GM19099 (cell line): ENCODE data around the gene GLP2R.

Experiments used
- POLR2A ChIP-seq: IDR thresholded peaks from 3 replicates; pipeline ENCODE4 v1.6.1; 2011; ENCODE audit warnings: low read depth; ENCODE audit not compliant: insufficient read length; ENCODE audit errors: extremely low read depth

GLP2R gene

DNA sequence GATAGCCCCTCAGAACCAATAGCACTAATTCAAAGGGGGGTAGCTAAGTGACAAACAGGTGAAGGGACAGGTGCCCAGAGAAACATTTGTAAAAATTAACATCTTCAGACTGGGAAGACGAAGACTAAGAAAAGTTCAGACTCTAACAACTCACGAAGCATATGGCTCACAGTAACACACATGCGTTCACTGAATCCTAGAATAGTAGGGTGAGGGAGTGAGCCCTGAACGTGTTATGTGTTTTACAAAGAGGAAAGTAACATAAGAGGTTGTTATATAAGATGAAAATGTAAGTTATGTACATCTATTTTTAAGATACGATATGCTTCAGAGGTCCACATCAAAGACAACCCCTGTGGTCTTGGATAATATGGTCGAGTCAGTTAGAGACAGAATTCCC lies 19.0 kb upstream of the GLP2R start:
- no peak for TF ChIP-seq POLR2A

DNA sequence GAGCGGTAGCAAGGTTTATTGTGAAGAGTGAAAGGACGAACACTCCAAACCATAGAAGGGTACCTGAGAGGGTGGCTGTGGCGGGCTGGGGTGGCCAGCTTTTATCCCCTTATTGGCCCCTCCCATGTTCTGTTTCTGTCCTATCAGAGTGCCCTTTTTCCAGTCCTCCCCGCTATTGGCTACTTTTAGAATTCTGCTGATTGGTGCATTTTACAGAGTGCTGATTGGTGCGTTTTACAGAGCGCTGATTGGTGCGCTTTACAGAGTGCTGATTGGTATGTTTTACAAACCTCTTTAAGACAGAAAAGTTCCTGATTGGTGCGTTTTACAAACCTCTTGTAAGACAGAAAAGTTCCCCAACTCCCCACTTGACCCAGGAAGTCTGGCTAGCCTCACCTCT lies 16.3 kb upstream of the GLP2R start:
- TF ChIP-seq POLR2A, result no peak

DNA sequence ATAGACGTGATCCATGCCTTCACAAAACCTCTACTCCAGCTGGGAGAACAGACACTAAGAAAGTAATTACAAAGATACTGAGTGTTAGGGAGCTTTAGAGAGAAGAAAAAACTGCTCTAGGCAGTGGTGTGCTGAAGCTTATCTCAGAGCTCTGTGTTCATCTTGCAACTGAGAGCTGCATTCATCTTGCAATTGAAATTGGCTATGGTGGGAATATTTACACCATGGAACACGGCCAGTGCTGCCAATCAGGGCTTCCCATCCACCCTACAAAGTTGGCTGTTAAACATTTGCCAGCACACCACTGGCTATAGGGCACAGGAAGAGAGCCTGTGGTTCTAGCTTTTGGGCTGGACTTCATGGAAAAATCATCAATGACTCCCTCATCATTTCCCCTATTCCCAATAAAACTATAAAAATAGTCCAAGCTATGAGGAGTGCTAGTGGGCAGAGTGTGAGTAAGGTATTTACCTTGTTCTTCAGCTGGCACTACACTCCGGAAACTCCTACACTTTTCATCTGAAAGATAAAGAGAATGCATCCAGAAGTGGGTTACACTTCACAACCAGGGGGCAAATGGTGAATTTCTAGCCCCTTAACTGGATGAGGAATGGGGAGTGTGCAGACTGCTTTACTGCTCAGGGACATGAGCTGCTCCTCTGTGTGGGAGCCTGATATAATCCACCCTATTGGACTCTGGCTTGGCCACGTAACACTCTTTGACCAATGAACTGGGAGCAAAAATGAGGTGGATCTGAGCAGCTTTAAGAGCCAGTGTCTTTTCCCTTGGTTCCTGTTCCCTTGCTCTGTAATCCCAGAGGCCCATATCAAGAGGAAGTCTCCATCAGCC lies 15.4 kb upstream of the GLP2R start:
- TF ChIP-seq POLR2A, result no peak

DNA sequence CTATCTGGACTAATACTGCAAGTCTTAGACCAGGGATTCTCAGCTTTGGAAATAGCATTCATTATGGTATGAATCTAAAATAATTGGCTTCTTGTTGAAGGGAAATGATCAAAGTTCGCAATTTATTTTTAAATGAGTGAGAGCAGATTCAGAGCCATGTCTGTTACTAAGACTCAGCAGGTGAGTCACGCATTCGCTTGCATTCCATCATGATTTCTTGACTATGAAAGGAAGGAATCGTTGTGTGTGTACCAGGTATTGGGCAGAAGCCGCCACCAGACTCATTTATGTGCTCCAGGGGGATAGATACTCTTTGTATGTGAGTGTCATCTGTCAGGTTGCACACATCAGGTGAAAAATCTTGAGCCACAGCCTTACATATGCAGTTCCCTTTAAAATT lies 14.6 kb upstream of the GLP2R start:
- TF ChIP-seq POLR2A, result no peak

DNA sequence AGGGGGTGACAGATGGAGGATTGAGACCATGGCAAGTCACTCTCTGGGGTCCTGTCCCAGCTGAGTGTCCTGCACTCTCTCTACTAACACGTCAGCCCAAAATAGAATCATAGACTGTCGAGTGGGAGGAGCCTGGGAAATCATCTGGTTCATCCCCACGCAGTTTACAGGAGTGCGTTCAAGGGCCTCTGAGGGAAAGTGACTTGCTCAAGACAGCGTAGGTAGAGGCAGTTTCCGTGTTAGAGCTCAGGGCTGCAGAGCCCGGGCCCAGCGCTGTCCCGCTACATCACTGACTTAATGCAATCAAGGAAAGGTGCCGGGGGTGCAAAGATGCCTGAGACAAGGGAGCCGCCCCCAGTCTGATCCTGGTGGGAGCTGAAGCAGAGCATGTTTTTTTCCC lies 14.2 kb upstream of the GLP2R start:
- no peak for TF ChIP-seq POLR2A

DNA sequence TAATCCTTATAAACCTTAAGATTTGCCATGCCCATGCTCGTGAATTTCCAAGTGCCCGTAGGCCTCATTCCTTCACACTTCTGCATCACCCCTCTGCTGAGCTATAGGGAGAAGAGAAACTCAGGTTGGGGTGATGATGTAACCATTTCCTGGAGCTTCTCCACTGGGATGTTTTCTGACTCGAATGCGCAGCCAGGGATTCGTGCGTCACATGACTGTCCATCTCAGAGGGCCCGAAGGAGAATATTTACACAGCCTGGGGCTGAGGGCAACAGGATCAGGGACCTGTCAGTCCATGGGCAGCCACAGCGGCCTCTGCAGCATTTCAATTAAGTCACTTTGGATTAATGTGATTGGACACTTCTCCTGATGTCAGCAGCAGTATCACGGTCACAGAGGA lies 12.6 kb upstream of the GLP2R start:
- TF ChIP-seq POLR2A, result no peak

DNA sequence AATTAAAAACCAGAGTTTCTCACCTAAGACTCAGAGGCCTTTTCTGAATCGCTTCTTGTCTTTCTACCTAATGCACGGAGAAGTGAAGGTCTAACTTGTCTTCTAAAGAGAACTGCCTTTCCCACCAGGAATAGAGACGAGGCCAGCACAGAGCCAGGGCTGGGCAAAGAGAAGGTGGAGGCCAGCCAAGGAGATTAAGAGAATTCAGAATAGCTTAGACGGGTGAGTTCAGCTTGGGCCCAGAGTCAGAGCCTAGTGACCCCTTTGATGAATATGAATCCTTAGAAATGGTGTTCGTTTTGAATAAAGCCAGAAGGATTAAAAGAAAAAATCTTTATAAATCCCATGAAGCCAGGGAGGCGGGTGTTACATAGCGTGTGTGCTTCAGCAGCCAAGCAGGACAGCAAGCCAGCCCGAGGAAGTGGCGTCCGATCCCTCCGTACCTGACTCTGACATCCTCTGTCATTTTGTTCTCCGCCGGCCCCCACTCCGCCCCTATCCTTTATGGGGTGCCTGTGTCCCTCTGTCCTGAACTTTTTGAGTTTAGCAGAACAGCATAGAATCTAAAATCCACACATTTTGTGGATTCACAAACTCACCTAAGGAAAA lies 11.3 kb upstream of the GLP2R start:
- no peak for TF ChIP-seq POLR2A

DNA sequence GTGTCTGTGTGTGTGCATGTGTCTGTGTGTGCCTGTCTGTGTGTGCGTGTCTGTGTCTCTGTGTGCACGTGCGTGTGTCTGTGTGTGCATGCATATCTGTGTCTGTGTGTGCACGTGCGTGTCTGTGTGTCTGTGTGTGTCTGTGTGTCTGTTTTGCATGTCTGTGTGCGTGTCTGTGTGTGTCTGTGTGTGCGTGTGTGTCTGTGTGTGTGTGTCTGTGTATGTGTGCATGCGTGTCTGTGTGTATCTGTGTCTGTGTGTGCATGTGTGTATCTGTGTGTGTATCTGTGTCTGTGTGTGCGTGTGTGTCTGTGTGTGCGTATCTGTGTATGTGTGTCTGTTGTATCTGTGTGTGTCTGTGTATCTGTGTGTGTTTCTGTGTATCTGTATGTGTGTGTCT lies 9.3 kb upstream of the GLP2R start:
- TF ChIP-seq POLR2A, result no peak

DNA sequence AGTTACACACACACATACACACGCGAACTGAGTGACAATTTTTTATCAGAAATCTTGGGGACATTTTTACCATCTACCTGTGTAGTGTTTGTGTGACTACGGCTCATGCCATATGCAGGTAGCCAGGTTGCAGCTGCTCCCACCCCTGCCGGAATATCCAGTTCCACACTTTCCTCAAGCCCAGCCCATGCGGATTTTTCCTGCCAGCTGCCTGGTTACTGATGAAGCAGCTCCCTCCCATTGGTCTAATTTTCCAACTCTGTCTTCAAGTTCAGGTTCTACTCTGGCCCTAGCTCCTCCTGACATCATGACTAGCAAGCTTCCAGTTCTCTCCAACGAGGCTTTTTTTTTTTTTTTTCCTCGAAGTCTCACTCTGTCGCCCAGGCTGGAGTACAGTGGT lies 8.6 kb upstream of the GLP2R start:
- TF ChIP-seq POLR2A, result no peak

DNA sequence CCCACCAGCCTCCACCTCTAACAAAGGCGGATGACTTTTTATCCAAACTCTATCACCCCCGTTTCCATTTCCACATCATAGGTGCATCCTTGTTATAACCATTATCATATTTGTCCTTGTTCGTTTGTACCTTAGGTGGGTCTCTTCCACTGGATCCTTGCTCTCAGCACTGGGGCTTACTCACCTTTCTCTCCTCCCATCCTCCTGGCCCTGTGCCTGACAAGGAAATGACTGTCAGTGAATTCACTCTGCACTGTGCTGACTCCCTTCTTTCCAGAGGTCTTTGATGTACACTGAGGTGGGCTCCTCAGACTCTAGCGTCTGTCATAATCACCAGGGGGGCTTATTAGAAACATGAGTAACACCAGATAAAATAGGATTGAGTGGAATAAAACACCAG lies 7.0 kb upstream of the GLP2R start:
- no peak for TF ChIP-seq POLR2A

DNA sequence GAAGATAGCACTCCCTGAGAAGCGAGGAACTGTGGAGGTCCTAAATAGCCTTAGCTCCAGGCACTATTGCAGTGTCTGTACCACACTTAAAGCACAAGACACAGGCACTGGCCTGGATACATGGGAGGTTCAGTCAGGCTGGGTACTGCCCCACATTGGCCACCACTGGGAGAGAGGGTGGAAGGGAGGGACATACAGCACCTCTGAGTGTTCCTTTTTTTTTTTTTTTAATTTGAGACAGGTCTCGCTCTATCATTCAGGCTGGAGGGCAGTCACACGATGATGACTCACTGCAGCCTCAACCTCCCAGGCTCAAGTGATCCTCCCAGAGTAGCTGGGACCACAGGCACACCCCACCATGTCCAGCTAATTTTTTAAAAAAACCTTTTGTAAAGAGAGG lies 5.3 kb upstream of the GLP2R start:
- TF ChIP-seq POLR2A, result no peak

DNA sequence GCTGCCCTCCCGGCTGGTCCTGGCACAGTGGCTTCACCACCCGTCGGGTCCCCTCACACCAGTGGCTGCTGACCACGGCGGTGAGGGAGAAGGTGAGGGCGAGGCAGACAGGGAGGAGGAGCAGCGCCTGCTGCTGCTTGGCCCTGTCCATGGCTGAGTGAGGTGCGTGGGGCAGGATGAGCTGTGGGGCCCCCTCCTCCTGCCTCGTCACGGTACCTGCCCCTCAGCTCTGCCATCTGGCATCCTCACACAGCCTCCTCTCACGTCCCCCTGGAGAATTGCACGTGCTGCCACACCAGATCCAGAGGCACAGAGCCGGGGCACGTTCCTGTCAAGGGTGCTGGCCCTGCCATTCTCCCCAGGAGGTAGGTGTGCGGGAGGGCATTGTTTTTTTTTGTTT lies 3.8 kb upstream of the GLP2R start, which contains the start of gene GSG1L2:
GSG1L2 (minus strand) TSS at position 159 of the 400 bp plus-strand sequence; CDS start at position 151, 8 bp downstream.
- no peak for TF ChIP-seq POLR2A

DNA sequence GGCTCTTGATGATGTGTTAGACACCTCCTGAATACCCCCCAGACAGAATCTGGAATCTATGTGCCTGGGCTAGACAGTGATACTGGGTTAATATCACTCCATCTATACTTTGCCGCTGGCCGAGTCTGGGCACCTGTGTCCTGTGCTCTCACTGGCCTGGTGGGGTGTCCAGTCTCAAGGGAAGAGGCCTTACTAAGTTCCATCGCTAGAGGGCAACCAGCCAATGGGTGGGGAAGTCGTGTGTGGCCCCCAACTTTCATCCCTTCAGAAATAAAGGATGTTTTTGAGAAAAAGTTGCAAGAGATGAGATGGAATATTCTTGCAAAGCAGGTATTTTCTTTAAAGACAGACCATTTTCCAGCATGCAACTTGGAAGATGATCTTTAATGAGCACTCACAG lies 1.6 kb upstream of the GLP2R start:
- TF ChIP-seq POLR2A, result no peak

DNA sequence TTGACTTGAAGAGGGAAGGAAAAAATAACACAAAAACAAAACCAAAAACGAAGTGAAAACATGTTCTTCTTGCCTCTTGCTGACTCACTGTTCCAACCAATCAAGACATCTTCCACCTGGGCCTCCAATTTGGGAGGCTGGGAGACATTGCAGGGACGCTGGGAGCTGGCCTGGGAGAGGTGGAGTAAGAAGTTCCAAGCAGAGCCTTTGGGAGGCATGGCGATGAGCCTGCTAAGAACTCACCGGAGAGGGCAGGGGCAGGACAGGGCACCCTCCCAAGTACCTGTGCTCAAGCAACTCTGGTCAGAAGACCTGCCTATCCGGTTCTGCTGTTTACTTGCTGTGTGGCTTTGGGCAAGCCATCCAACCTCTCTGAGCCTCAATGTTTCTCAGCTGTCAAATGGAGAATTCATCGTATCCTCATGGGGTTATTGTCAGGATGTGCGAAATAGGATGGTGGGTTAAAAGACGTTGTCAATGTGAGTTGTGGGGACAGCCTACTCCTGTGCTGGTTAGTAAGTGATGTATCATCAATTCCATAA lies 856 bp upstream of the GLP2R start:
- no peak for TF ChIP-seq POLR2A

DNA sequence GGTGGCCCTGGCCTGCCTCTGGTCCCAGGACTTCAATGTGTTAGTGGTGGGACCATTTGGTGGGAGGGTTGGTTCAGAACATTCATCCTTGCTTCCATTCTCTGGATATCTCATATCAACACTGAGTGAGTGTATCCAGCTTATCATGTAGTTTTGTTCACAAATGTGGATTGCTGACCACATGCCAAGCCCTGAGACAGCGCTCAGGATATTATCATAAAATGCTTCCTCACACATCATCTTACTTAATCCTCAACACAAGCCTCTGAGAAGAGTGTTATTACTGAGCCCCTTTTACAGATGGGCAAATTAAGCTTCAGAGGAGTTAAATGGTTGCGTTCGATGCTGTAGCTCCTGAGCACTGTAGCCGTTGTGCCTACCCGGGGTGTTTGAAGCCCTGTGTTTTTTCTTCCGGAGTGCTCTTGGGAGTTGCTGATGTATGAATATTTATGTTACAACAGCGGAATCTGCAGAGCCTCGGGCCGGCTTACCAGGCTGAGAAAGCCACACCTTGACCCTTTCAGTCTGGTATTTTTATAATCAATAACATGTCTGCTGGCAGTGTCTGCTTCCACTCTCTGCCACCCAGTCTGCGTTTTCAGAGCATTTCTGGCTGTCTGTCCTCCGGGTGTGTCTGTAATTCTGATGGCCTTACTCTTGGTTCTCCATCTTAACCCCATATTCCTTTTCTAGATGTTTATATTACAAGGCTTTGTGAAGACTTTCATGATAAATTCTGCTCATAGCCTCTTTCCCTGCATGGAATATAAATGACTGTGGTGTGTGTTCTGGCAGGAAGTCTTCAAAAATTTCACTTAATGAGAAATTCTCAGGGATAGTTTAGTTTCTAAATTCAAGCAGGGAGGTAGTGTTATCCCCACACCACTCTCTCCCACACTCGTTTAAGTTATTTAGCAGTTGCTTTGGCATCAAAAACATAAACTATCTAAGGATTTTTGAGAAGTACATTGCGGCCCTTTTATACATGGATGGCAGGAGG lies 2.9 kb downstream of the GLP2R start:
- no peak for TF ChIP-seq POLR2A

DNA sequence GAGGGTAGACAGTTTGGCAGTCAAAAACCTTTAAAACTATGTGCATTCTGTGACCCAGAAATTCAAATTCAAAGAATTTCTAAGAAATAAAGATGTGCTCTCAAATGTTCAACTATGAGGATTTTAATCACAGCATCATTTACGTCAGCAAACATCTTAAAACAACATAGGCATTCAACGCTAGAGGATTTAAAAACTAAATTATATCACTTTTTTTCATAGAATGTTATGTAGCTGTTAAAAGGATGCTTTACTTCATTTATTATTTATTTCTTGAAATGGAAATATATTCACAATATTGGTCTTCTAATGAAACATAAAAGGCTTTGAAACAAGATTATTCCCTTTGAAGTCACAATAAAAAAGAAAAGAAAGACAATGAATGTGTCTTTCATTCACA lies 3.6 kb downstream of the GLP2R start:
- no peak for TF ChIP-seq POLR2A

DNA sequence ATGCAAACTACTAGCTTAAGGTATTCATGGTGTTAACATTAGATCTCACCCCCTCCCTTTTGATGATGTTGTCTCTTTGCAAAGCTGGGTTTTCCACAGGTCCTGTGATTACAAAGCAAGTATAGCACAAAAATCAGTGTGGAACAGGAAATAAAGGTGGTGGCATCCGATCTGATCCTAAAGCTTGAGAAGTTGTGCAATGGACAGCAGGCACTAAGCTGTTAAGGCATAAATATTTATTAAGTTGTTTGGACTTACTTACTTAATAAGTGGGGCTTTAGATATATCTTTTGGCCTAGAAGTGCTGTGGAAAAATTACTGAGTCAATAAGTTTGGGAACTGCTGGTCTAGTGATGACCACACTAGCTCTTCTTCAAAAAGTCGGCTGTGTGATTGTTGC lies 5.0 kb downstream of the GLP2R start:
- no peak for TF ChIP-seq POLR2A
